ENCODE data around the gene HTT.

GRCh38 chr4:3255611-3256186, 181.2 kb downstream of the HTT start:
- TF ChIP-seq REST (IDR thresholded peaks at IDR 0.05; ENCODE audit: insufficient replicate concordance, low read depth) (no peak), CTCF (IDR thresholded peaks at IDR 0.05; ENCODE audit: insufficient read depth, low read length) (no peak)
